Natural killer cell (primary cell): ENCODE results near the gene YES1. TPM values are rescaled to one million over a fixed set of nuclear protein-coding genes. Genes with fewer than 3 reads are reported as not detected.

Experiments used
- ATAC-seq, 3 donors: fragments of 150-1000 bp in 2 of 3; fragments of 200-7000 bp in 1 of 3; cut with Tn5 transposase; 1 replicate in 1 of 3; 2 replicates in 2 of 3; pipeline ENCODE4 v1.10.0; 2021; ENCODE audit warnings: mild to moderate bottlenecking in 2 of 3, moderate library complexity in 2 of 3
- DNase-seq, 2 donors: peaks; one replicate each; pipeline versions ENCODE4 v3.0.0 to v3.0.0-alpha.2; 2013 to 2021; ENCODE audit warnings: mixed read lengths in 1 of 2
- H3K27ac ChIP-seq: one replicate; pipeline ENCODE4 v1.5.1; 2013; ENCODE audit warnings: mild to moderate bottlenecking, low read length
- H3K27me3 ChIP-seq: one replicate; pipeline ENCODE4 v1.6.1; 2013; ENCODE audit warnings: low read length; ENCODE audit not compliant: control insufficient read depth, insufficient read depth
- H3K36me3 ChIP-seq: one replicate; pipeline ENCODE4 v1.6.1; 2013; ENCODE audit warnings: low read length; ENCODE audit not compliant: control insufficient read depth, insufficient read depth
- H3K4me1 ChIP-seq: one replicate; pipeline ENCODE4 v1.6.1; 2013; ENCODE audit warnings: low read length; ENCODE audit not compliant: control insufficient read depth, insufficient read depth
- H3K4me3 ChIP-seq: one replicate; pipeline ENCODE4 v1.5.1; 2013; ENCODE audit warnings: low read length
- H3K9me3 ChIP-seq: one replicate; pipeline ENCODE4 v1.6.1; 2013; ENCODE audit warnings: low read length; ENCODE audit not compliant: control insufficient read depth, insufficient read depth
- H3K27ac Mint-ChIP-seq, 2 donors: one replicate each; pipeline ENCODE4 v1.8.0; 2022; ENCODE audit warnings: mild to moderate bottlenecking in 2 of 2, mixed read lengths in 2 of 2, moderate library complexity in 1 of 2
- H3K27me3 Mint-ChIP-seq, 2 donors: one replicate each; pipeline ENCODE4 v1.8.0; 2022; ENCODE audit warnings: low read depth in 2 of 2, mixed read lengths in 2 of 2
- H3K36me3 Mint-ChIP-seq: one replicate; pipeline ENCODE4 v1.8.0; 2022; ENCODE audit warnings: mixed read lengths
- H3K4me1 Mint-ChIP-seq, 2 donors: one replicate each; pipeline ENCODE4 v1.8.0; 2022; ENCODE audit warnings: mixed read lengths in 2 of 2
- H3K4me3 Mint-ChIP-seq: one replicate; pipeline ENCODE4 v1.8.0; 2022; ENCODE audit warnings: mild to moderate bottlenecking, moderate library complexity, mixed read lengths
- H3K9me3 Mint-ChIP-seq, 2 donors: one replicate each; pipeline ENCODE4 v1.8.0; 2022; ENCODE audit warnings: mixed read lengths in 2 of 2
- CTCF ChIP-seq: fragments of 200-600 bp; IDR thresholded peaks from one replicate; pipeline ENCODE4 v1.8.0; 2022; ENCODE audit warnings: antibody characterized with exemption
- WGBS: methylation state at CpG from one replicate; pipeline ENCODE4 v1.1.7; 2013; ENCODE audit warnings: missing lambda C conversion rate; ENCODE audit not compliant: insufficient coverage; 5-methylcytosine and 5-hydroxymethylcytosine counted together
- intact Hi-C: fragments of 100-400 bp; cut with micrococcal nuclease; formaldehyde crosslinking; loops from one replicate; pipeline ENCODE4 v1.14.2; 2022
- total RNA-seq, 4 donors: library from RNA; stranded (reverse); fragments of 120-200 nt in 1 of 4; gene quantifications; one replicate each; pipeline versions ENCODE4 v1.2.3 to v1.2.4, GENCODE V29; 2013 to 2022

The YES1 gene
- total RNA-seq, 3 donors from 2014 or later (not counting 1 experiment from before 2014, with no cell fraction given), result 70.2 to 101 (median 76.2) TPM

GRCh38 chr18:808502-808901 is 3.5 kb downstream of the YES1 start:
- no peaks in the 10 kb centered on the region for H3K36me3 ChIP-seq
- Mint-ChIP-seq H3K36me3 (no peaks in the 10 kb centered on the region), H3K4me3 (peak overlapping the region; percentile 92), H3K27me3 (no peaks in the 10 kb centered on the region), H3K9me3 (no peaks in the 10 kb centered on the region), H3K4me1 (peaks cover 64 to 72% of the 10 kb centered on the region in 2 donors), H3K27ac (peak overlapping the region; percentile 98 to 99)
- H3K4me1 ChIP-seq, result peaks cover 43% of the 10 kb centered on the region
- no peak overlapping the region for H3K4me3 ChIP-seq
- TF ChIP-seq CTCF, result no peak
- intact Hi-C loops, result loop anchor here (1.0 kb wide), 1 partner anchor 12 kb away; no protein-coding TSS in a partner anchor
- H3K9me3 ChIP-seq, result no peaks in the 10 kb centered on the region
- no peaks in the 10 kb centered on the region for H3K27me3 ChIP-seq
- H3K27ac ChIP-seq, result peak overlapping the region; percentile 71
- peak in 1 of 2 donors; percentile 42 for DNase-seq
- ATAC-seq, result peak; percentile 12 to 19 (median 16)
- 11% methylated on average over 1 of the region's 2 CpGs for WGBS

- Histone ChIP-seq H3K27me3 (no peaks in the 10 kb centered on the region), H3K4me3 (no peak overlapping the region), H3K4me1 (peaks cover 43% of the 10 kb centered on the region), H3K36me3 (no peaks in the 10 kb centered on the region), H3K27ac (peak overlapping the region; percentile 71), H3K9me3 (no peaks in the 10 kb centered on the region)
- TF ChIP-seq CTCF, result no peak
- Mint-ChIP-seq H3K4me1 (peaks cover 64 to 72% of the 10 kb centered on the region in 2 donors), H3K27ac (peak overlapping the region; percentile 98 to 99), H3K27me3 (no peaks in the 10 kb centered on the region), H3K9me3 (no peaks in the 10 kb centered on the region), H3K4me3 (peak overlapping the region; percentile 92), H3K36me3 (no peaks in the 10 kb centered on the region)
- peak in 1 of 2 donors; percentile 19 for DNase-seq
- intact Hi-C loops, result loop anchor here (1.0 kb wide), 1 partner anchor 12 kb away; no protein-coding TSS in a partner anchor
- ATAC-seq, result peak in 1 of 3 donors; percentile 1
- 53% methylated on average over 4 of the region's 5 CpGs for WGBS
Observed at GRCh38 chr18:808086-808485, 4.0 kb downstream of the YES1 start.

GRCh38 chr18:805755-806110 is 6.3 kb downstream of the YES1 start:
- no peaks in the 10 kb centered on the region for H3K36me3 Mint-ChIP-seq
- intact Hi-C loops, result no loop called here
- H3K4me3 Mint-ChIP-seq, result peak overlapping the region; percentile 92
- Histone ChIP-seq H3K27ac (peak overlapping the region; percentile 29), H3K4me1 (peaks cover 45% of the 10 kb centered on the region), H3K36me3 (no peaks in the 10 kb centered on the region), H3K4me3 (no peak overlapping the region), H3K27me3 (no peaks in the 10 kb centered on the region), H3K9me3 (no peaks in the 10 kb centered on the region)
- no peaks in the 10 kb centered on the region for H3K9me3 Mint-ChIP-seq
- H3K4me1 Mint-ChIP-seq, result peaks cover 68 to 83% of the 10 kb centered on the region in 2 donors
- no peak for TF ChIP-seq CTCF
- ATAC-seq (no peak), DNase-seq (no peak)
- peak overlapping the region; percentile 98 to 99 for H3K27ac Mint-ChIP-seq
- 36% methylated on average over 2 of the region's 2 CpGs for WGBS
- no peaks in the 10 kb centered on the region for H3K27me3 Mint-ChIP-seq
